Hepatocyte (in vitro differentiated cells): ENCODE measurements around the gene CENPF.

ENCODE experiments used
- EZH2 ChIP-seq: fragments of 200-600 bp; sonication (generic); IDR thresholded peaks from 2 replicates; pipeline ENCODE4 v1.6.1; 2016; ENCODE audit warnings: antibody characterized with exemption, mild to moderate bottlenecking, borderline replicate concordance
- EZH2phosphoT487 ChIP-seq: fragments of 200-600 bp; sonication (generic); IDR thresholded peaks from one replicate; pipeline ENCODE4 v1.6.1; 2018; ENCODE audit warnings: antibody characterized with exemption, mild to moderate bottlenecking, low read depth, moderate library complexity; ENCODE audit not compliant: unreplicated experiment, severe bottlenecking
- TF ChIP-seq, protein P1 (sequence below): fragments of 200-600 bp; sonication (generic); IDR thresholded peaks from 2 replicates; pipeline ENCODE4 v1.5.1; 2016; ENCODE audit warnings: antibody characterized with exemption, mild to moderate bottlenecking; ENCODE audit not compliant: poor library complexity

DNA sequence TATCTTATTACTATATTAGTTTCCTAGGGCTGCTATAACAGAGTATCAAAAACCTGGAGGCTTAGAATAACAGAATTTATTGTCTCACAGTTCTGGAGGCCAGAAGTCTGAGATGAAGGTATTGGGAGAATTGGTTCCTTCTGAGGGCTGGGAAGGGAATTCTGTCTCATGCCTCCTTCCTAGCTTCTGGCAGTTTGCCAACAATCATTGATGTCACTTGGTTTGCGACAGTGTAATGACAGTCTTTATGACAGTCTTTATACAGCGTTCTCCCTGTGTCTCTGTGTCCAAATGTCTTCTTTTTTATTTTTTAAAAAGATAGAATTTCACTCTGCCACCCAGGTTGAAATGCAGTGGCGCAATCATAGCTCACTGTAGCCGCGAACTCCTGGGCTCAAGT, 15.8 kb upstream of the CENPF start:
- TF ChIP-seq, protein P1, sequence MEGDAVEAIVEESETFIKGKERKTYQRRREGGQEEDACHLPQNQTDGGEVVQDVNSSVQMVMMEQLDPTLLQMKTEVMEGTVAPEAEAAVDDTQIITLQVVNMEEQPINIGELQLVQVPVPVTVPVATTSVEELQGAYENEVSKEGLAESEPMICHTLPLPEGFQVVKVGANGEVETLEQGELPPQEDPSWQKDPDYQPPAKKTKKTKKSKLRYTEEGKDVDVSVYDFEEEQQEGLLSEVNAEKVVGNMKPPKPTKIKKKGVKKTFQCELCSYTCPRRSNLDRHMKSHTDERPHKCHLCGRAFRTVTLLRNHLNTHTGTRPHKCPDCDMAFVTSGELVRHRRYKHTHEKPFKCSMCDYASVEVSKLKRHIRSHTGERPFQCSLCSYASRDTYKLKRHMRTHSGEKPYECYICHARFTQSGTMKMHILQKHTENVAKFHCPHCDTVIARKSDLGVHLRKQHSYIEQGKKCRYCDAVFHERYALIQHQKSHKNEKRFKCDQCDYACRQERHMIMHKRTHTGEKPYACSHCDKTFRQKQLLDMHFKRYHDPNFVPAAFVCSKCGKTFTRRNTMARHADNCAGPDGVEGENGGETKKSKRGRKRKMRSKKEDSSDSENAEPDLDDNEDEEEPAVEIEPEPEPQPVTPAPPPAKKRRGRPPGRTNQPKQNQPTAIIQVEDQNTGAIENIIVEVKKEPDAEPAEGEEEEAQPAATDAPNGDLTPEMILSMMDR: no peak
- TF ChIP-seq EZH2 (no peak), EZH2phosphoT487 (no peak)
